ENCODE results near the gene ATAD3C. TPM values are rescaled to one million over a fixed set of nuclear protein-coding genes. Genes with fewer than 3 reads are reported as not detected.
"Not testable (repeated sequence)": the region's sequence is repeated elsewhere in the genome, so short reads cannot be mapped to it uniquely, and the experiment has no call there.

Gene ATAD3C
- total and polyA plus RNA-seq, 2 experiments from 2014 or later: 0.51 TPM; not detected in 1

DNA sequence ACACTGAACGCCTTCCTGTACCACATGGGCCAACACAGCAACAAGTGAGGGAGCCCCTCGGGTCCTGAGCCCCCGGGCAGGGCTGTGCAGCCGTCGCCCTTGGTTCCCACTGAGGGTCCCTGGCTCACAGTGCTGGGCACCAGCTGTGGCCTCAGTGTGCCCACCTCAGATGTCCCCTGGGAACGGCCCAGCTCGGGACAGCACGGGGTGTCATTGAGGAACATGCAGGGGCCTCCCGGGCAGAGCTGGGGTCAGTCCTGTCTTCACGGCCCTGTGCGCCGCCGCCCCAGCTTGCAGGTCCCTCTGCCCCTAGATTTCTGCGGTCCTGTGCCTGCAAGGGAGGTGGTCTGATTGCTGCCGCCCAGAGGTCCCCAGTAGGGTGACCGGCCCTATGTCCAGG, 39.7 kb downstream of the ATAD3C start:
- Histone ChIP-seq H3K9me2 (ENCODE audit: insufficient read depth) (no peaks in the 10 kb centered on the region), H3K27ac (no peak overlapping the region), H3K4me3 (no peak overlapping the region), H3K4me1 (ENCODE audit: insufficient read depth) (no peaks in the 10 kb centered on the region), H3K4me2 (ENCODE audit: unreplicated experiment) (no peak overlapping the region), H2AFZ (no peak overlapping the region), H3K9me3 (ENCODE audit: low read depth) (no peaks in the 10 kb centered on the region), H3K9ac (no peak overlapping the region), H3F3A (ENCODE audit: insufficient read depth) (no peaks in the 10 kb centered on the region), H3K79me2 (ENCODE audit: insufficient read depth) (peaks cover 24% of the 10 kb centered on the region), H4K20me1 (ENCODE audit: insufficient read depth) (no peaks in the 10 kb centered on the region), H3K36me3 (ENCODE audit: low read depth) (peaks cover 40% of the 10 kb centered on the region), H3K27me3 (replicated peaks; ENCODE audit: insufficient read depth) (no peaks in the 10 kb centered on the region)
- no peak for TF ChIP-seq EZH2 (IDR thresholded peaks at IDR 0.05; ENCODE audit: insufficient read depth, poor library complexity, severe bottlenecking)
- no peak for TF ChIP-seq EZH2phosphoT487 (IDR thresholded peaks at IDR 0.05; ENCODE audit: insufficient read depth, low read depth)
- in situ Hi-C loops (cut with MboI): no loop called here
- 96 to 98% methylated on average over 11 to 15 of the region's 16 CpGs for WGBS, 2 experiments (ENCODE audit: low coverage in 1 of 2, low lambda C conversion rate in 2 of 2, missing lambda C conversion rate in 2 of 2)
- no peak for DNase-seq

- 94 to 96% methylated on average over 15 to 19 of the region's 19 CpGs for WGBS, 2 experiments (ENCODE audit: low coverage in 1 of 2, low lambda C conversion rate in 2 of 2, missing lambda C conversion rate in 2 of 2)
- Histone ChIP-seq H3K4me3 (no peak overlapping the region), H3K27me3 (replicated peaks; ENCODE audit: insufficient read depth) (no peaks in the 10 kb centered on the region), H3F3A (ENCODE audit: insufficient read depth) (no peaks in the 10 kb centered on the region), H3K9me3 (ENCODE audit: low read depth) (no peaks in the 10 kb centered on the region), H3K9ac (no peak overlapping the region), H3K4me2 (ENCODE audit: unreplicated experiment) (no peak overlapping the region), H4K20me1 (ENCODE audit: insufficient read depth) (no peaks in the 10 kb centered on the region), H3K27ac (no peak overlapping the region), H3K9me2 (ENCODE audit: insufficient read depth) (no peaks in the 10 kb centered on the region), H3K36me3 (ENCODE audit: low read depth) (peaks cover 40% of the 10 kb centered on the region), H2AFZ (no peak overlapping the region), H3K4me1 (ENCODE audit: insufficient read depth) (no peaks in the 10 kb centered on the region), H3K79me2 (ENCODE audit: insufficient read depth) (peaks cover 21% of the 10 kb centered on the region; the same call in 1 of the 2 replicates)
- in situ Hi-C loops (cut with MboI): no loop called here
- DNase-seq: no peak
- TF ChIP-seq EZH2phosphoT487 (IDR thresholded peaks at IDR 0.05; ENCODE audit: insufficient read depth, low read depth) (no peak), EZH2 (IDR thresholded peaks at IDR 0.05; ENCODE audit: insufficient read depth, poor library complexity, severe bottlenecking) (no peak)
These were observed 40.4 kb downstream of the ATAD3C start for GRCh38 chr1:1489861-1490260.

GRCh38 chr1:1490633-1491230, 41.2 kb downstream of the ATAD3C start:
- H3K79me2 ChIP-seq (ENCODE audit: insufficient read depth): peaks cover 21% of the 10 kb centered on the region; the same call in 1 of the 2 replicates
- WGBS, 2 experiments (ENCODE audit: low coverage in 1 of 2, low lambda C conversion rate in 2 of 2, missing lambda C conversion rate in 2 of 2): 96 to 100% methylated on average over 18 to 19 of the region's 25 CpGs
- H3K27me3 ChIP-seq (replicated peaks; ENCODE audit: insufficient read depth): no peaks in the 10 kb centered on the region
- no peak overlapping the region for H3K27ac ChIP-seq
- peaks cover 40% of the 10 kb centered on the region for H3K36me3 ChIP-seq (ENCODE audit: low read depth)
- no peaks in the 10 kb centered on the region for H3K4me1 ChIP-seq (ENCODE audit: insufficient read depth)
- H3K4me2 ChIP-seq (ENCODE audit: unreplicated experiment): no peak overlapping the region
- no peaks in the 10 kb centered on the region for H3F3A ChIP-seq (ENCODE audit: insufficient read depth)
- no peak overlapping the region for H3K4me3 ChIP-seq
- H3K9me2 ChIP-seq (ENCODE audit: insufficient read depth): no peaks in the 10 kb centered on the region
- H3K9me3 ChIP-seq (ENCODE audit: low read depth): no peaks in the 10 kb centered on the region
- DNase-seq: no peak
- no peak overlapping the region for H2AFZ ChIP-seq
- in situ Hi-C loops (cut with MboI): no loop called here
- no peaks in the 10 kb centered on the region for H4K20me1 ChIP-seq (ENCODE audit: insufficient read depth)
- H3K9ac ChIP-seq: no peak overlapping the region
- TF ChIP-seq EZH2 (IDR thresholded peaks at IDR 0.05; ENCODE audit: insufficient read depth, poor library complexity, severe bottlenecking) (no peak), EZH2phosphoT487 (IDR thresholded peaks at IDR 0.05; ENCODE audit: insufficient read depth, low read depth) (no peak)

DNA sequence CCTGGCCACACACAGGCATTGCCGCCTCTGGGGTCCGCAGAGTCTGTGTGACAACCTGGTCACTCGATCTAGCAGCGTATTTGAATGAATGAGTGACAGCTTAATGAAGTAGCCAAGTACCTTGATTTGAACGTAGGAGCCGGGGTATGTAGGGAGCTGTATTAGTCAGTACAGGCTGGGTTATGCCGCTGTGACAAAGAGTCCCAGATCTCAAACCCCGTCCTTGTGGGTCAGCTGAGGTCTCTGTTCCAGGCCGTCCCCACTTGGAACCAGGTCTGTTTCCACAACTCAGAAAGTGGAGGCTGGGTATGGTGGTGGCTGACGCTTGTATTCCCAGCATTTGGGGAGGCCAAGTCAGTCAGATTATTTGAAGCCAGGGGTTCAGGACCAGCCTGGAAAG, 42.1 kb downstream of the ATAD3C start:
- Histone ChIP-seq H3F3A (ENCODE audit: insufficient read depth) (no peaks in the 10 kb centered on the region), H2AFZ (no peak overlapping the region), H3K36me3 (ENCODE audit: low read depth) (peaks cover 40% of the 10 kb centered on the region), H3K4me1 (ENCODE audit: insufficient read depth) (no peaks in the 10 kb centered on the region), H4K20me1 (ENCODE audit: insufficient read depth) (no peaks in the 10 kb centered on the region), H3K9me3 (ENCODE audit: low read depth) (no peaks in the 10 kb centered on the region), H3K79me2 (ENCODE audit: insufficient read depth) (peaks cover 21% of the 10 kb centered on the region; the same call in 1 of the 2 replicates), H3K27me3 (replicated peaks; ENCODE audit: insufficient read depth) (no peaks in the 10 kb centered on the region), H3K4me2 (ENCODE audit: unreplicated experiment) (no peak overlapping the region), H3K4me3 (no peak overlapping the region), H3K27ac (no peak overlapping the region), H3K9ac (no peak overlapping the region), H3K9me2 (ENCODE audit: insufficient read depth) (no peaks in the 10 kb centered on the region)
- DNase-seq: no peak
- TF ChIP-seq EZH2 (IDR thresholded peaks at IDR 0.05; ENCODE audit: insufficient read depth, poor library complexity, severe bottlenecking): no peak
- no peak for TF ChIP-seq EZH2phosphoT487 (IDR thresholded peaks at IDR 0.05; ENCODE audit: insufficient read depth, low read depth)
- 99 to 100% methylated on average over 10 of the region's 10 CpGs for WGBS, 2 experiments (ENCODE audit: low coverage in 1 of 2, low lambda C conversion rate in 2 of 2, missing lambda C conversion rate in 2 of 2)
- in situ Hi-C loops (cut with MboI): no loop called here

DNA sequence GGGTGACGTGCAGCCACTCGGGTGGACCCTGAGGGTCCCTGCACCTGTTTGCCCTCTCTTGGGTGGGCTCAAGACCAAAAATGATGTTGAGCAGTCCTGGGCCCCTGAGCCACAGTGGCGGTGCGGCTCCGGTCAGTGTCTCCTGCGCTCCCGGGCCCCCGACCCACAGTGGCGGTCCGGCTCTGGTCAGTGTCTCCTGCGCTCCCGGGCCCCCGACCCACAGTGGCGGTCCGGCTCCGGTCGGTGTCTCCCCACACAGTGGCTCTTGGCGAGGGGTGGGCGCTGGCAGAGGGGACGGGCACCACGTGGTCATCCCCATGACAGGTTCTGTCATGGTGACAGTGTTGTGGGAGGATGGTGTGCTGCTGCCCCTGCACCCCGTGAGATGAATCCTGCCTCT, 44.8 kb downstream of the ATAD3C start:
- DNase-seq; H3K9ac ChIP-seq; H3K4me2 ChIP-seq (ENCODE audit: unreplicated experiment); H3K27ac ChIP-seq; H3K27me3 ChIP-seq (replicated peaks; ENCODE audit: insufficient read depth); in situ Hi-C loops (cut with MboI); H3K4me1 ChIP-seq (ENCODE audit: insufficient read depth); H3K4me3 ChIP-seq; H3F3A ChIP-seq (ENCODE audit: insufficient read depth); H3K9me2 ChIP-seq (ENCODE audit: insufficient read depth); H2AFZ ChIP-seq; H3K9me3 ChIP-seq (ENCODE audit: low read depth); H4K20me1 ChIP-seq (ENCODE audit: insufficient read depth): not testable (repeated sequence)
- 96 to 98% methylated on average over 20 to 22 of the region's 22 CpGs for WGBS, 2 experiments (ENCODE audit: low coverage in 1 of 2, low lambda C conversion rate in 2 of 2, missing lambda C conversion rate in 2 of 2)
- Histone ChIP-seq H3K36me3 (ENCODE audit: low read depth) (peaks cover 31% of the 10 kb centered on the region), H3K79me2 (ENCODE audit: insufficient read depth) (peaks cover 11% of the 10 kb centered on the region; the same call in 1 of the 2 replicates)

- H3K9ac ChIP-seq; H3K27ac ChIP-seq; H3F3A ChIP-seq (ENCODE audit: insufficient read depth); H3K4me3 ChIP-seq; H4K20me1 ChIP-seq (ENCODE audit: insufficient read depth); H3K4me2 ChIP-seq (ENCODE audit: unreplicated experiment); H2AFZ ChIP-seq; H3K9me2 ChIP-seq (ENCODE audit: insufficient read depth); H3K9me3 ChIP-seq (ENCODE audit: low read depth); H3K4me1 ChIP-seq (ENCODE audit: insufficient read depth); H3K27me3 ChIP-seq (replicated peaks; ENCODE audit: insufficient read depth); DNase-seq; in situ Hi-C loops (cut with MboI): not testable (repeated sequence)
- Histone ChIP-seq H3K36me3 (ENCODE audit: low read depth) (peaks cover 31% of the 10 kb centered on the region), H3K79me2 (ENCODE audit: insufficient read depth) (peaks cover 11% of the 10 kb centered on the region; the same call in 1 of the 2 replicates)
- 93 to 95% methylated on average over 16 to 18 of the region's 18 CpGs for WGBS, 2 experiments (ENCODE audit: low coverage in 1 of 2, low lambda C conversion rate in 2 of 2, missing lambda C conversion rate in 2 of 2)
These were observed 46.0 kb downstream of the ATAD3C start for GRCh38 chr1:1495461-1495975.

Measured in GM23248 (cell line).